Astrocyte (in vitro differentiated cells and primary cell): Measurements from ENCODE around the gene MRGPRF.

ENCODE experiments used
- EZH2 ChIP-seq: IDR thresholded peaks from 2 replicates; pipeline ENCODE4 v1.6.1; 2012; ENCODE audit warnings: mild to moderate bottlenecking, low read length, inconsistent platforms; ENCODE audit not compliant: insufficient read depth
- TF ChIP-seq, protein P1 (sequence below): IDR thresholded peaks from 2 replicates; pipeline ENCODE4 v1.5.1; 2011; ENCODE audit warnings: low read depth, mild to moderate bottlenecking, inconsistent platforms, low read length, moderate library complexity; ENCODE audit not compliant: insufficient read depth

GRCh38 chr11:68989936-68990606 is 23.0 kb downstream of the MRGPRF start:
- TF ChIP-seq, protein P1, sequence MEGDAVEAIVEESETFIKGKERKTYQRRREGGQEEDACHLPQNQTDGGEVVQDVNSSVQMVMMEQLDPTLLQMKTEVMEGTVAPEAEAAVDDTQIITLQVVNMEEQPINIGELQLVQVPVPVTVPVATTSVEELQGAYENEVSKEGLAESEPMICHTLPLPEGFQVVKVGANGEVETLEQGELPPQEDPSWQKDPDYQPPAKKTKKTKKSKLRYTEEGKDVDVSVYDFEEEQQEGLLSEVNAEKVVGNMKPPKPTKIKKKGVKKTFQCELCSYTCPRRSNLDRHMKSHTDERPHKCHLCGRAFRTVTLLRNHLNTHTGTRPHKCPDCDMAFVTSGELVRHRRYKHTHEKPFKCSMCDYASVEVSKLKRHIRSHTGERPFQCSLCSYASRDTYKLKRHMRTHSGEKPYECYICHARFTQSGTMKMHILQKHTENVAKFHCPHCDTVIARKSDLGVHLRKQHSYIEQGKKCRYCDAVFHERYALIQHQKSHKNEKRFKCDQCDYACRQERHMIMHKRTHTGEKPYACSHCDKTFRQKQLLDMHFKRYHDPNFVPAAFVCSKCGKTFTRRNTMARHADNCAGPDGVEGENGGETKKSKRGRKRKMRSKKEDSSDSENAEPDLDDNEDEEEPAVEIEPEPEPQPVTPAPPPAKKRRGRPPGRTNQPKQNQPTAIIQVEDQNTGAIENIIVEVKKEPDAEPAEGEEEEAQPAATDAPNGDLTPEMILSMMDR, result no peak
- no peak for TF ChIP-seq EZH2
